Heart right ventricle (tissue), 16 donors: ENCODE data around the gene UIMC1. TPM values are rescaled to one million over a fixed set of nuclear protein-coding genes. Genes with fewer than 3 reads are reported as not detected.

ENCODE experiments used
- ATAC-seq, 8 donors: fragments of 200-7000 bp; cut with Tn5 transposase; one replicate each; pipeline ENCODE4 v1.9.1; 2020; ENCODE audit warnings: mild to moderate bottlenecking in 8 of 8, moderate library complexity in 8 of 8, moderate number of reproducible peaks in 1 of 8
- DNase-seq, 2 donors: peaks; one replicate each; pipeline ENCODE4 v3.0.0-alpha.2; 2020
- H3K27ac ChIP-seq, 10 donors: fragments of 200-600 bp; sonication (generic) in 2 of 10; one replicate each; pipeline versions ENCODE4 v1.5.0 to v1.8.0; 2020 to 2022; ENCODE audit warnings: mild to moderate bottlenecking in 3 of 10
- H3K27me3 ChIP-seq, 7 donors: fragments of 200-600 bp; one replicate each; pipeline ENCODE4 v1.8.0; 2021 to 2022; ENCODE audit warnings: mild to moderate bottlenecking in 2 of 7
- H3K36me3 ChIP-seq, 9 donors: fragments of 200-600 bp; sonication (generic) in 1 of 9; one replicate each; pipeline versions ENCODE4 v1.5.0 to v1.8.0; 2020 to 2022; ENCODE audit warnings: mild to moderate bottlenecking in 2 of 9
- H3K4me1 ChIP-seq, 9 donors: fragments of 200-600 bp; sonication (generic) in 1 of 9; one replicate each; pipeline versions ENCODE4 v1.5.0 to v1.8.0; 2020 to 2022; ENCODE audit warnings: mild to moderate bottlenecking in 4 of 9
- H3K4me3 ChIP-seq, 10 donors: fragments of 200-600 bp; sonication (generic) in 2 of 10; one replicate each; pipeline versions ENCODE4 v1.5.0 to v1.8.0; 2020 to 2022; ENCODE audit warnings: mild to moderate bottlenecking in 7 of 10, moderate library complexity in 2 of 10
- H3K9me3 ChIP-seq, 11 donors: fragments of 200-600 bp in 10 of 11; sonication (generic) in 2 of 11; one replicate each; pipeline versions ENCODE4 v1.5.0 to v1.8.0; 2013 to 2022; ENCODE audit warnings: mild to moderate bottlenecking in 2 of 11, control low read depth in 1 of 11, moderate library complexity in 1 of 11
- WGBS, 2 donors: extraction: QIAGEN DNeasy Blood & Tissue Kit; methylation state at CpG; one replicate each; pipeline ENCODE4 v1.1.7; 2013; ENCODE audit warnings: inconsistent platforms in 1 of 2; 5-methylcytosine and 5-hydroxymethylcytosine counted together
- intact Hi-C, 10 donors: fragments of 100-400 bp; cut with DNase I; formaldehyde crosslinking; loops; one replicate each; pipeline versions ENCODE4 v1.11.1 to v1.14.2; 2022
- polyA plus RNA-seq, 2 donors: library from polyadenylated mRNA; stranded (reverse); fragments of 200-250 nt; gene quantifications; one replicate each; pipeline ENCODE4 v1.2.3, GENCODE V29; 2013
- total RNA-seq, 10 donors: library from RNA; stranded (reverse); fragmentation: NEBNext Ultra II Directional in 3 of 10; extraction: Animal tissue kit (Norgen Biotek cat#: 25700) in 3 of 10; gene quantifications; one replicate each; pipeline versions ENCODE4 v1.2.1 to v1.2.4, GENCODE V29; 2021 to 2023
- TF ChIP-seq, protein P1 (sequence below), 9 donors: fragments of 200-600 bp; sonication (generic) in 2 of 9; IDR thresholded peaks; one replicate each; pipeline versions ENCODE4 v1.5.0 to v1.8.0; 2021 to 2022; ENCODE audit warnings: antibody characterized with exemption in 9 of 9, mild to moderate bottlenecking in 5 of 9, moderate library complexity in 1 of 9
- donor health status: Arrhythmogenic right ventricular cardiomyopathy.
- donor health status: ischemic (EF 13 %, LVEDD 7.1; RV severe dilation, severe dysfunction).
- donor health status: healthy with polysubstance abuse.
- donor health status: DM: no; HTN: yes; CAD: no.
- donor health status: DM: no; HTN: no; CAD: no.
- donor health status: ischemic (EF 25% LVEDD 6.9; RV normal size, moderate dysfunction).
- donor health status: ischemic (EF 25% LVEDD 5.7; RV mildly dilated, moderate dysfunction).
- donor health status: healthy.
- donor health status: DM: yes; HTN: yes; CAD: no.
- donor health status: Ischemic cardiomyopathy.
- donor health status: ischemic (EF 35%, LVEDD 5.7; RV mildly dilated, moderate dysfunction).
- donor health status: nonischemic (EF 11% LVEDD 7.7; RV severe dilation, severe dysfunction).
- donor health status: DM: yes; HTN: yes; CAD: no.
- donor health status: PGD.
- donor health status: ischemic (EF 29% LVEDD 5.4; RV normal size, mild dysfunction).
- donor health status: nonischemic (EF 23%, LVEDD 6.1; RV moderate dilation, normal function).

UIMC1 gene
- total and polyA plus RNA-seq, 12 donors, result 24.0 to 45.5 (median 35.3) TPM

DNA sequence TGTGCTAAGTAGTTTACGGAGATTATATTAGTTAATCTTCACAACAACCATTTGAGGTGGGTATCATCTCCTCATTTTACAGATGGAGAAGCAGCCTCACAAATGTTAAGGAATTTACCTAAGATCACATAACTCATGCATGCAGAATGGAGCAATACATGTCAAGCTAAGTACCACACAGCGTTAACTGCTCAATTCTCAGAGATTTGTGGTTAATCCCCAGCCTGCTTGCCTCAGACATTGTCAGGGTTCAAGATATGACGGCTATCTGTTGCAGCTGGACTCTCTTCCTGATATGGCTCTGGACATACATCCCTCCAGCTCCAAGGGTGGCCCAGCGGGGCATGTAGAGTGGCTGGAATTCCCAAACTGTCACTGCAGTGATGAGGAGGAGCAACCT, 8.6 kb upstream of the UIMC1 start:
- intact Hi-C loops, result no loop called here
- peaks cover 0 to 11% (median 0%) of the 10 kb centered on the region in 9 donors for H3K4me1 ChIP-seq
- H3K36me3 ChIP-seq, result no peaks in the 10 kb centered on the region
- 89 to 91% methylated on average over 4 of the region's 4 CpGs for WGBS, 2 donors
- no peak overlapping the region for H3K27ac ChIP-seq
- DNase-seq, result no peak
- ATAC-seq, result no peak
- no peak overlapping the region for H3K4me3 ChIP-seq
- TF ChIP-seq, protein P1, sequence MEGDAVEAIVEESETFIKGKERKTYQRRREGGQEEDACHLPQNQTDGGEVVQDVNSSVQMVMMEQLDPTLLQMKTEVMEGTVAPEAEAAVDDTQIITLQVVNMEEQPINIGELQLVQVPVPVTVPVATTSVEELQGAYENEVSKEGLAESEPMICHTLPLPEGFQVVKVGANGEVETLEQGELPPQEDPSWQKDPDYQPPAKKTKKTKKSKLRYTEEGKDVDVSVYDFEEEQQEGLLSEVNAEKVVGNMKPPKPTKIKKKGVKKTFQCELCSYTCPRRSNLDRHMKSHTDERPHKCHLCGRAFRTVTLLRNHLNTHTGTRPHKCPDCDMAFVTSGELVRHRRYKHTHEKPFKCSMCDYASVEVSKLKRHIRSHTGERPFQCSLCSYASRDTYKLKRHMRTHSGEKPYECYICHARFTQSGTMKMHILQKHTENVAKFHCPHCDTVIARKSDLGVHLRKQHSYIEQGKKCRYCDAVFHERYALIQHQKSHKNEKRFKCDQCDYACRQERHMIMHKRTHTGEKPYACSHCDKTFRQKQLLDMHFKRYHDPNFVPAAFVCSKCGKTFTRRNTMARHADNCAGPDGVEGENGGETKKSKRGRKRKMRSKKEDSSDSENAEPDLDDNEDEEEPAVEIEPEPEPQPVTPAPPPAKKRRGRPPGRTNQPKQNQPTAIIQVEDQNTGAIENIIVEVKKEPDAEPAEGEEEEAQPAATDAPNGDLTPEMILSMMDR (IDR thresholded peaks at IDR 0.05), result no peak
- no peaks in the 10 kb centered on the region for H3K27me3 ChIP-seq
- H3K9me3 ChIP-seq, result no peaks in the 10 kb centered on the region

- TF ChIP-seq, protein P1 (IDR thresholded peaks at IDR 0.05), result no peak
- ATAC-seq, result no peak
- Histone ChIP-seq H3K4me3 (no peak overlapping the region), H3K27me3 (no peaks in the 10 kb centered on the region), H3K27ac (no peak overlapping the region), H3K9me3 (no peaks in the 10 kb centered on the region), H3K4me1 (peaks cover 0 to 22% (median 6%) of the 10 kb centered on the region in 9 donors), H3K36me3 (no peaks in the 10 kb centered on the region)
- no peak for DNase-seq
- intact Hi-C loops, result no loop called here
- 95 to 96% methylated on average over 4 of the region's 4 CpGs for WGBS, 2 donors
Measured at GRCh38 chr5:177010153-177010552, 3.6 kb upstream of the UIMC1 start.

DNA sequence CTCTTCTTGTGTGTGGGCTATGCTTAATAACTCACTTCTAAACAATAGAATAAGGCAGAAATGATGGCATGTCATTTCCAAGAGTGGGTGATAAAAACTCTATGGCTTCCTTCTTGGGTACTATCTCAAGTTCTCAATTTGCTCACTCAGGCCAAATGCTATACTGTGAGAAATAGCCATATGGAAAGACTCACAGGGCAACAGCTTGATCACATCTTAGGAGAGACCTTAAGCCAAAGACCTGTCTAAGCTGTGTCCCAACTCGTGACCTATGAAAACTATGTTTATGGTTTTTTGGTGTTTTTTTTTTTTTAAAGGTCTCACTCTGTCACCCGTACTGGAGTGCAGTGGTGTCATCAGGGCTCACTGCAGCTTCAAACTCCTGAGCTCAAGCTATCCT, 2.1 kb upstream of the UIMC1 start:
- Histone ChIP-seq H3K9me3 (no peaks in the 10 kb centered on the region), H3K27ac (no peak overlapping the region), H3K36me3 (no peaks in the 10 kb centered on the region), H3K4me3 (no peak overlapping the region), H3K4me1 (peaks cover 0 to 29% (median 19%) of the 10 kb centered on the region in 9 donors), H3K27me3 (no peaks in the 10 kb centered on the region)
- intact Hi-C loops, result no loop called here
- TF ChIP-seq, protein P1 (IDR thresholded peaks at IDR 0.05), result no peak
- ATAC-seq (no peak), DNase-seq (no peak)
- WGBS, 2 donors, result 60 to 75% methylated on average over 2 of the region's 2 CpGs

DNA sequence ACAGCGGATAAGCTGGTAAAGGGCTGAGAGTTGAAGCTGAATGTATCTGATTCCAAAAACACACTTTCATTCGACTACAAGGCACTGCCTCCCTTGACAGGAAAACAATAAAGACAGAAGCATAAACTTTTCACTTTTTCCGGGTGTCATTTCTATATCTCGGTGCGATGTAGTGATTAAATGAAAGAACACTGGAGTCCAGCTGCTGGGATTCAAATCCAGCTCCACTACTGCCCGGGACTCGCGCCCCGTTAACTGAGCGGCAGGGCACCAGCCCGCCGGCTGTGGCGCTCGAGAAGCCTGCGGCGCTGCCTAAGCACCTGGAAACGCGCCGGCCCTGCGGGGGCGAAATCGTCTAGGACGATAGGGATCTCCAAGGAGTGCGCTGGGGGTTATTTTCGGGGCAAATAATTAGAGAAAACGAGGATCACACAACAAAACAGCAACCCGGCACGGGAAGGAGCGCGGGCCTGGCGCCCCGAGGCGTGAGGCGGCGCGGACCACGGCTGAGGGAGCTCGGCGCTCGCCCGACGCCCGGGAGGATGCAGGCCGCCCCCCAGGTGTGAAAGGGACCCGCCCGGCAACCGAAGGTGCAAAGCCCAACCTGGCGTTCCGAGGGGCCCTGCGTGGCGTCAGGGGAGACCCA, 837 bp downstream of the UIMC1 start:
- Histone ChIP-seq H3K4me3 (peak overlapping the region; percentile 66 to 99 (median 92)), H3K27me3 (no peaks in the 10 kb centered on the region), H3K9me3 (no peaks in the 10 kb centered on the region), H3K36me3 (no peaks in the 10 kb centered on the region), H3K27ac (peak overlapping the region; percentile 66 to 99 (median 97)), H3K4me1 (peaks cover 0 to 45% (median 27%) of the 10 kb centered on the region in 9 donors)
- ATAC-seq (peak; percentile 67 to 86 (median 81)), DNase-seq (peak; percentile 74 to 76)
- intact Hi-C loops, result no loop called here
- WGBS, 2 donors, result 1% methylated on average over 47 to 51 of the region's 51 CpGs
- TF ChIP-seq, protein P1 (IDR thresholded peaks at IDR 0.05), result peak in 8 of 9 donors; percentile 30 to 80 (median 61)
